Activated CD4-positive, alpha-beta T cell treated with anti-CD3 and anti-CD28 coated beads for 4 hours (primary cell): ENCODE results near the gene VSIG4.

Experiments
- DNase-seq, 2 donors: peaks; one replicate each; pipeline ENCODE4 v3.0.0-alpha.2; 2020

The VSIG4 gene

DNA sequence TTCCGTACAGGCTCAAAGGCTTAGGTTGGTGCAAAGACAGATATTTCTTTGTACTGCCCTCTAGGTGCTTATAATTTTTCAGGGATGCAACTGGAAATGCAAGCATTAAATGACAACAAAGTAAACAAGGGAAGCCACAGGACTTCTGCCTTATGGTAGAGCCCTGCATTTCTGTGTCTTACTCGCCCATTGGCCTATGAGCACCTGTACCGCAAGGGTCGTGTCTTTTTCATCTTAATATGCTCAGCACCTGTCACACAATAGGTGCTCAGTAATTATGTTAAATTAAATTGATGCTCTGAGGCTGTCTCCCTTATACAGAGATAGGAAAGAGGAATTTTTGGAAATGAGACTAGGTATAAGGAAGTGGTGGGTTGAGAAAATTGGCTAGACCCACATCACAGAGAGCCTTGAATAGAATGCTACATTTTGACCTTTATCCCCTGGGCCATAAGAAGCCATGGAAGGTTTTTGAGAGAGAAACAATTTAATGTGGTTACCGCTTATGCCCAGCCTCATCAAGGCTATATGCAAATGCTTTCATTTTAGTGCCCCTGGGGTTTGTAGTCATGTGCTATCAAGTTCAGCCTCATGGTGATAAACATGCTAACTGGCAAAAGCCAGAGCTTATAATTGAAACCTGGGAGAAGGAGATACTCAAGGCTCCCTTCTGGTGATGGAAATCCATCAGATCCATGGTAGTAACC is 16.3 kb downstream of the VSIG4 start:
- no peak for DNase-seq

DNA sequence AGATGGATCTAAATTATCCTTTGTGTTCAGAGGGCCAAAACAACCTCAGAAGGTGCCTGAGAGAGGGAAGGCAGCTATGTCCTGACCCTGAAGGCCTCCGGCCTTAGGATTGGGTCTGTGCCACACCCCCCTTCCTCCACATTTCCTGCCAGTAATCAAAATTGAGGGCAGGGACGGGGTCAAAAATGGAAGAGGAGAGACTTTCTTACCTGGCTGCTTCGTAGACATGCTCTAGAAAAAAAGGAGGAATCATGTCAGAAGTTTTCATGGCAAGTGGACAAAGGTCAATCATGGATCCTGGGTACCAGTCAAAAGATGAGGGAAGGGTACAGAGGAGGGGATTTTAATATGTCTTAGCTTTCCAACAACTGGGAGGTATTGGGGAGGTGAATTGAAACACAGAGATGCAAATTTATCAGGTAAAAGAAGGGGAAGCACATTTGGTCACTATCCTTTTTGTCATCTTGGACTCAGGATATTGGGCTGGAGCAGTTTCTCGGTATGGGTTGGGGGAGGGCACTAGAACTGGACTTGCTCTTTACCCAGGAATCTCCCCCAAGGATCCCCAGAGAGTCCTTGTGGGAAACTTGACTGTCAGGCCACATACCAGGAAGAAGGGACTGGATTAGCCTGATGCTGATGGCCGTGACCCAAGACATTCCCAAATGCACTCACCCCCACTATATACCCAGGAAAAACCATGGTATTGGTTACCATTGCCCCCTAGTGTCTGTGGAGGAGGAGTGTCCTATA is 17.1 kb downstream of the VSIG4 start:
- DNase-seq: no peak

DNA sequence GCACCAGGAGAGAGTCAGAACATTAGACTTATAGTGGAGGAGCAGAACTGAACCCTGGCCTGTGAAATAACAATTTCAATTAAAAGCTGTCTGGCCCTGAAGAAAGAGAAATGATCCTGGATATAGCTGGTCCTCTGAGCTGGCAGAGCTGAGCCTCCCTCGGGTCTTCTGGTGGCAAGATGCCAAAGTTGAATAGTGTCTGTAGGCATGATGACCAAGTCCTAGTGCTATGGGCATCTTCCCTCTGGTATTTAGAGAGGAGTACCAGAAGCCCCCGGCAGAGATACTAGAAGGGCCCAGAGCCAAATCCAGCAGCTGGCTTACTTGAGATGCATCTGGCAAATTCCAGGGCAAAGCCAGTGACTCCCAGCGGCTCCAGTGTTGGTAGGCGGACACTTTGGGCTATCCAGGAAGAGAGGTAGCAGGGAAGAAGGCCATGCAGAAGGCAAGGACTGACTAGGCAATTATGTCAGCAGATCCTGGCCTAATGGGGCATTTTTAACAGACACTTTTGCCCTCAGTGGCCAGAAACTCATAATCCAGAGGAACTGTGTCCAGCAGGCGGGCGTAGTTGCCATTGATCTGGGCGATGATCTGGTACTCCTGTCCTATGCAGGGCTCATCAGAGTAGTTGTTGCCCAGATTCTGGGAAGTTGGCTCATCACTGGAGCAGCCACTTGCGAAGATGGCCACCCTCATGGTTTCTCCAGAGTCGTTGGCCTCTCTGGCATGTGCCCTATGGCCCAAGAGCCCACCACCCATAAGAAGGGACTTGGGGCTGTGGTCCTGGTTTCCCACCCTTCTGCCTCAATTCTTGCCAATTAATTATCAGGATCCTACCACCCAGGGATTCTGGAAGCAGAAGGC is 17.9 kb downstream of the VSIG4 start:
- DNase-seq: no peak

DNA sequence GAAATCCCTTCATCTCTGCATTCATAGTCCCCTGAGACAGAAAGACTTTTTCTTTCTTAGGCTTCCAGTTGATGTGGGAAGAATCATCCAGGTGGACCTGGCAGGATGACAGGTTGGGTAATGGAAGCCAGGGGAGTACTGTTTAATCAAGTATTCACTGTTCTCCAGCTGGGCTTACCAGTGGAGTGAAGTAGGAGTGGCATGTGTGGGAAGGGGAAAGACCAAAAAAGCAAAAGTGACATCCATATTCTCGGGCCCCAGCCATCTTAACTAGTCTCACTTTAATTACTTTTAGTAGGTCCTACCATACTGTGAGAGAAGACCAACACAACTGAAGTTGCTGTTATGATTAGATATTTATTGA is 18.5 kb downstream of the VSIG4 start:
- DNase-seq: no peak

DNA sequence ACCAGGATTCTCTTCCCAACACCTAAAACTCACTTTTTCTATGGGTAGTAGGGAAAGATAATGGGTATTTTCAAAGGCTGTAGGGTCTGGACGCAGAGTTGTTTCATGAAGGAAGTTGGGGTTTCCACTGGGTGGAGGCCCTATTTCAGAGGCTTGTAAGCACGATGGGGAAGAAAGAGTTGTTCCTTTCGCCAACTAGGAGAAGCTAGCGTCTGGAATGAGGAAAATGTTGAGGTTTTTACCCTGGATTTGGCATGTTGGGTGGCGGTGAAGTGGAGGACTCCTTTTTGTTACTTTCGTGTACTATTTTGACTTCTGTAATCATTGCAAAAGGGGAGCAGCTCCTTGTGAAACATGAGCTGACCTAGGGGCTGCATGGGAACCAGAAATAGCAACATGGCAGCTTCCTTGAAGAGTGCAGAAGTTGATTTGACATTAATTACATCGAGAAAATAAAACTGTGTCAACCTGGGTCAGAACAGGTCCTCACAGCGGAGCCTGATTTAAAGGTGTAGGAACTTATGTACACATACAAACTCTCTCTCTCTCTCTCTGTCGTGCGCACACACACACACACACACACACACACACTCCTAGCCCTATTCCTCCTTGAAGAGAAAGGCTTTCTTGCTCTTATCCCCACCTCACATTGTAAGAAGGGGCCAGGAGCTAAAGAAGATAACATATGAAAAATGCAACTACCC is 19.1 kb downstream of the VSIG4 start:
- no peak for DNase-seq

DNA sequence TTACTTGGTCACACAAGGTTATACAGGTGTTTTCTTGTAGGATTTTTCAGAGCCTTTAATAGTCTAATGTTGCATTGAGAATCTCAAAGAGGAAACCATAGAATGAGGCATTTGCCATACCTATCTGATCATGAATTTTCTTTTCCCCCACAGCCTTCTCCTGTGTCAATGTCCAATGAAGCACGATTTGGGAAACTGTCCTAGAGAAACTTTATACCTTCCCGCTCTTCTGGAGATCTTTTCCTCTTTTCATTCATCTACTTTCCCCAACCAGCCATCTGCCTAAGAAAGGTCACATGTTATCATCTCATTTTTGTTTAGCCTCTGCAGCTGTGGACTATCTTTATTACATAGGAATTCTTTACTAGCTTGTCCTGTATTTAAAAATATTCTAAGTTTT is 19.9 kb downstream of the VSIG4 start:
- DNase-seq: no peak

DNA sequence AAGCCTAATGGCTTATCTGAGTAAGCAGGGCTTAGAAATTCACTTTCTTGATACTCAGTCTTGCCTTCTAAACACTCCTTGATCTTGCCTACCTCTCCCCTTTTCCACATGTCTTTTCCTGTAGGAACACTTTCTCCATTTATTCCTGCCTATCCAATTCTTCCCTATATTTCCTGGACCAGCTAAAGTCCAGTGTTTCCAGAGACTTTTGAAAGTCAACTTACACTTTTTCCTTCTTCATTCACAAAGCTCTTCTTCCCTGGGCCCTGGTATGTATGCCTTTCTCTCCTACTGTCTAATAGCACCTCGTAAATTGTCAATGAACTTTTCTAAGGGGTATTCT is 20.6 kb downstream of the VSIG4 start:
- DNase-seq: no peak

DNA sequence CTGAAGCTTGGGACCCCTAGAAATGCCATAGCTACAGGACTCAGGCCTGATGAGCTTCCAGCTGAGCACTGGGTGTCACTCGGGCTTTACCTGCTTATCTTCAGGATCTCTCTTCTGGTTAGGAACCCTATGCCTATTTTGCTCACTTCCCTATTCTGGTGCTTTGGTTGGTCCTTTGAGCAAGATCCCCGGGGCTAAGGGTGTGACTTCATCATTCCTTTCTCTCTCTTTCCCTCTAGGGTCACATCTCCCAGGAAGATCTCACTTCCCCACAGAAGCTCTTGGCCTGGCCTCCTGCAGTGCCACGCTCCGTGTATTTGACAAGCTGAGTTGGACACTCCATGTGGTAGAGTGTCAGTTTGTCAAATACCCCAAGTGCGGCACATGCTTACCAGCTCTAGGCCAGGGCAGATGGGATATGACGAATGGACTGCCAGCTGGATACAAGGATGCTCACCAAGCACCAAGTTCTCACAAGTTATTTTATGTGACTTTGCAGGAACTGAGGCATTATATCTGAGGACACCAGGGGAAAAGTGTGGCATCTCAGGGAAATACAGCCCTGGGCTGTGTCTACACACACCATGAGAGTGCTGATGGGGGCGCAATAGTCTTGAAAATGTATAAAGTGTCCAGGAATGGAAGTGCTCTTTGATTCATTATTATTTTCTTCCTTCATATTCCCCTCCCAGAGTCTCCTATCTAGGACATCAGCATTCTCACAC is 21.1 kb downstream of the VSIG4 start:
- no peak for DNase-seq

DNA sequence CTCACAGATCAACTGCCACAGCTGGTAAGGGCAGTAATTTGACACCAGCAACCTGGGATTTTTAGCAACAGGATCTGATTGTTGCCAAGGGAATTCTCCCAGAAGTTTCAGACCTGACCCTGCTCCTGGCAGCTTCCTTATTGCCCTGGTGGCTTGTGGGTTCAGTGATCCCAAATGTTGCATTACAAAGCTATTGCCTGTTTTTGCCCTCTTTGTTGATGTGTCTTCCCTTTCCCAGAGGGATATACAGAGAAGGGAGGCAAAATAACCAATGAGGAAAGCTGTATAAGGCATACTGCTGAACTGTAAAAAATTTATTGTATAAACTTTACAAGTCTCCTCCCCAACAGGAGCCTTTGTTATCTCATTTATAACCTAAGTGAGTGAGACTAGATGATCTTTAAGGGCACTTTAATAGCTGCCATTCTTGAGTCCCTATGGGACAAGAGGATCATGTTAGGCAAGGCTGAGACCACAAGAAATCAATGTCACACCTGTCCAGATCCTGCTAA is 22.2 kb downstream of the VSIG4 start:
- DNase-seq: no peak

DNA sequence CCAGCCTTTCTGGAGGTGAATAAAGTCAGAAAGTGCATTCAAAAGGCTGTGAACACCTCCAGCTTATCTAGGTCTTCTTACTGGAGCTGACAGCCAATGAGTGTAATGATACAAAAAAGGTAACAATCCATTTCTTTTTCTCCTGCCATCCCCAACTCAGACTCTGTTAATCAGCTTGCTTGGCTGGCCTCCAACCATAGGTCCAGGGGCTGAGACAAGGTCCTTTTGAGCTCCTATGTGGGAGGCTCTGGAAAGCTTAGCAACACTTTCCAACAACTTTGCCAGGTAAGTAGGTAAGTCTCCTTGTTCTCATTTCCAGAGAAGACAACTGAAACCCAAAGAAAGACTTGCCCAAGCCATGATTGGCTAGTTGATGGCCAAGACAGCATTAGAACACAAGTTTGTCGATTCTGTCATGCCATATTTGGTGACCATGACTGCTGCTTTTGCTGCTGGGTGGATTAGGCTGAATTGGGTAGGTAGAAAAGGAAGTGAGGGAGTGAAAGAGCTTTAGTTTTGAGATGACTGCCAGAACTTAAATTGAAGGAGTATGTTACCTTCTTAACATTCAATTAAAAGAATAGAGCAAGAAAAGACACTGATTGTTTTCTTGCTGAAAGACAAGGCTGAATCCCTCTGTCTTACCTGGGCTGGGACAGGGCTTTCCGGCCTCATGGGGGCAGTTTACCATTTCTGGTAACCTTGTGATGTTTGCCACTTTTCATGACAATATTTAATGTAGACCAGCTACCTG is 22.8 kb downstream of the VSIG4 start:
- DNase-seq: no peak

DNA sequence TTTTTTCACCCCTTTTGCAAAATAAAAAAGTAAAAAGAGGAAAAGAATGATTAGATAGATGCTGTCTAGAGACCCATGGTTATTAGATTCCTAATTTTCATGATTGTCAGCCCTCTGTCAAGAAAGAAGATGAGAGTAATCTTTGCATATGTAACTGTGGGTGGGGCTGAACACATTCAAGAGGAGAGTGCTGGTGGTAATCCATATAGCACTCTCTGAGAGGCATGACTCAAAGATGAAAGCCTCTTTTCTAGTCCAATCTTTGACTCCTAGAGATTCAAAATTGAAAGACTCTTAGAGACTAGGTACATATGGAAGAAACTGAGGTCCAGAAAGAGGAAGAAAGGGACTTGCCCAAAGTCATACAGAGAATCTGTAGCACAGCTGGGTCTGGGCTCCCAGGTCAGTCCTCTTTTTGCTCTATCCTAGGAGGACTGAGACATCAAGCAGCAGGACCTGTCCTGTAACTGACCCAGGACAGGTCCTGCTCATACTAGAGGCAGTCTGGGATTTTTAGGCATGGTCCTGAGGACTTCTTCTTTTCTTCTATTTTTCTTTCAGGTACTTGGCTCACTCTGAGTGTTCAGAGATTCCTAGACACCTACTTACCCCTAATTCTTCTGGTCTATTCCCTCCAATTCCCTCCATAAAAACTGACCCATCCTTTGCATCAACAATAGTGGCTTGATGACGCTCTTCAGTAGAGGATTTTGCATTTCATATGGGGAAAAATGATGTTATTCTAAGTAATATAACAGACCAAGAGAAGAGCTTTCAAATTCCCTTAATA is 23.8 kb downstream of the VSIG4 start:
- no peak for DNase-seq

DNA sequence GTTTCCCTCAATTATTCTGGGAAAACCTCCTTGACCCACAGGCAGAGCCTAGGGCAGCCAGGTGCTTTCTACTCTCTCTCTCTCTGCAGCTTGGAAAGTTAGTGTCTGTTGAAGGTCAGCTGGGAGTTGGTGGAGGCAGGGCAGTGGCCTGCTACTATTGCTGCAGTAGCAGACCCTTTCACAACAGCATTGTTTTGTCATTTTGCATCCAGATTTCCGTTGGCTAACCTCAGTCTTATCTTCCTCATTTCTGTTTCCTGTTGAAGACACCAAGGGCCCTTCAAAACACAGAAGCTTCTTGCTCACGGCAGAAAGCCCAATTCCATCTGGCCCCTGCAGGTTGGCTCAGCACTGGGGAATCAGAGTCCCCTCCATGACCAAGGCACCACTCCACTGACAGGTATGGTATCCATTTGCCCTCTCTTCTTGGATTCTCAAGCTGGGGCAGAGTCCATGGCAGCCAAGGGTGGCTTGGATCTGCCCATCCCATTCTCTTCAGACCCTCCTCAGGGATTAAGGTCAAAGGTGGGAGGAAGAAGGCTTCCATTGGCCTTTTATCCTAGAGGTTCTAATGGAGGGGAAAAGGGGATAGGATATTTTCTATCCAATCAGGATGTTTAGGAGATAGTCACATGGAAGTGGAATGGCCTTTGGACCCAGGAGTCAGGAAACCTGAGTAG is 24.6 kb downstream of the VSIG4 start:
- DNase-seq: no peak

DNA sequence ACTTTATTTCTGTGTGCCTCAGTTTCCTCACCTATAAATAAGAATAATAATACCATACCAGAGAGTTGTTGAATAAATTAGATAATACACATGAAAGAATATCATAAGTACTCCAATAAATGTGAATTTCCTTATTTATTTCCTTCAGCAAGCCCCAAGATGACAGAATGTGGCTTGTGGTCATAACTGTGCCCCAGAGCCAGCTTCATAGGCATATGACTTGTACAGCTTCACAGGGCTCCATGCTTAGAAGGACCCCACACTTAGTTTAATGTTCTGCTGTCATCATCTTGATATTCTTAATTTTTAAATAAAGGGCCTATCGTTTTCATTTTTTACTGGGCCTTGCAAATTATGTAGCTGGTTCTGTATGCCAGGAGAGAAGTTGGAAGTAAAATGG is 25.3 kb downstream of the VSIG4 start:
- DNase-seq: no peak

DNA sequence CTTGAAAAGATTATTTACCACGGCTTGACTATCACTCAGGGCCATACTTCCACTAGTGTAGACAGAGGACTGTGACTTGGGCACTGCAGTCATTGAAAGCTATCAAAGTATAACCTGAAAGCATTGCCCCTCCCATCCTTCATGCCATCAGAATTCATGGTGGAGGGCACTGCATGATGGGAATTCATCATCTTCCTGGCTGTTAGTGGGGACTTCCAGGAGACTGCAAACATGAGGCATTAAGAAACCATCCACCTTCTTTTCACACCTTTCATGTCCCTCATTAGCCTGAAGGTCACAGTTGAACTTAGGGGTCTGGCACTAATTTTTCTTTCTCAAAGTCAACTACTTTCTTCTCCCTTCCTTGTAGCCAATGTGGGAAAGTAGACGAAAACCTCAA is 25.8 kb downstream of the VSIG4 start:
- no peak for DNase-seq

DNA sequence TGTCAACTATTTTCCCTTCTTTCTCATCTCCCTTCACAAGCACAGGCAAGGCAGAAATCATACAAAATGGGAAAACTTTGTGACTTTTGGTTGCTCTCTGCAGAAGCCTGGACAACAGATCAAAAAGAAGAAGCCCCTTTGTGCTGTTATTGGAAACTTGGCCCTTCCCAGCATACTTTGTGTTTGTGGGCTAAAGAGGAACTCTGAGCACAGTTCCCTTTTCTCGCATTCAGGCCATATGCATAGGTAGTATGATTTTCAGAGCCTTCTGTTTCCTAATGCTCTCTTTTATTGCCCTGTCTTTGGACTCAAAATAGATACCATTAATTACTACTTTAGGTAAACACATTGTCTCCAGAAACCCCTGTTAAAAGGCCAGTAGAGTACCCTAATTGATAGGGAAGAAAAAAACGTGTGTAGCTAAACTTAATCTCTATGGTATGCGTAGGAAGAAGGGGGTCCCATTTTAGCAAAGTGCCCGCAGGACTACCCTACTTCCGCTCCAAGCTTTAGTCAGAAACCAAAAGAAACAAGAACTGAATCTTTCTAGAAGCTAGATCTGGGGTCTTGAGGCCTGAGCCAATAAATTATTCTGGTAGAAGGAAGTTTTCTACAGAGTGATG is 26.6 kb downstream of the VSIG4 start:
- no peak for DNase-seq

DNA sequence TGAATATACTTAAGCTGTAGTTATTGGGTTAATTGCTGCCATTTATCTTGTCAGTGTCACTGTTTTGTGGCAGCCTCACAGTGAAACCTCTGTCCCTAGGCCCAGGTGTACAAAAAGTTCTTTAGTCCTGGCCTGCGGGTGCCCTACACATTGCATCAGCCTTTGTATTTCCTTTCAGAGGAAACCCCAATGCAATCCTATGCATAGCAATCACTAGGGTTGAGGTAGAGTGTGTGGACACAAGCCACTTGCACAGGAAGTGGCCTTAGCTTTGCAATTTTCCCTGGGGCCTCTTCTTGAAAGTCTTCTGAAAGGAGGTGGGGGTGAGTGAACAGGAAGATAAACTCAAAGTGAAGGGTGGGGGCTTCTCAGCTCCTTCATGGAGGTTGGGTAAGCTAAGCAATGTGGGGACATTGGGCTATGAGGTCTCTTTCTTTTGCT is 27.8 kb downstream of the VSIG4 start:
- DNase-seq: no peak

DNA sequence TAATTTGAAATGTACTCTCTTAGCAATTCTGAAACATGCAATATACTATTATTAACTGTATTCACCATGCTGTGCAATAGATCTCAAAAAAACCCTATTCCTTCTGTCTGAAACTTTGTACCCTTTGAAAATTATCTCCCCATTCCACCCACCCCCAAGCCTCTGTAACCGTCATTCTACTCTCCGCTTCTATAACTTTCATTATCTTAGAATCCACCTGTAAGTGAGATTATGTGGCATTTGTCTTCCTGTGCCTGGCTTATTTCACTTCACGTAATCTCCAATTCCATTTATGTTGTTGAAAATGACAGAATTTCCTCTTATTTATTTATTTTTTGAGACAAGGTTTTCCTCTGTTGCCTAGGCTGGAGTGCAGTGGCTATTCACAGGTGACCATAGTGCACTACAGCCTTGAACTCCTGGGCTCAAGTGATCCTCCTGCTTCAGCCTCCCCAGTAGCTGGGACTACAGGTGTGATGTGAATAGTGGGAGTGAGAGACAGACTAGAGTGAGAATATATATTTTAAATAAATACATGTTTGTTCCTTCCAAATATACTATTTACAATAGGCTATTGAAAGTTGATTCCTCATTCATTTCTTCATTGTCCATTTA is 30.5 kb downstream of the VSIG4 start:
- DNase-seq: no peak

DNA sequence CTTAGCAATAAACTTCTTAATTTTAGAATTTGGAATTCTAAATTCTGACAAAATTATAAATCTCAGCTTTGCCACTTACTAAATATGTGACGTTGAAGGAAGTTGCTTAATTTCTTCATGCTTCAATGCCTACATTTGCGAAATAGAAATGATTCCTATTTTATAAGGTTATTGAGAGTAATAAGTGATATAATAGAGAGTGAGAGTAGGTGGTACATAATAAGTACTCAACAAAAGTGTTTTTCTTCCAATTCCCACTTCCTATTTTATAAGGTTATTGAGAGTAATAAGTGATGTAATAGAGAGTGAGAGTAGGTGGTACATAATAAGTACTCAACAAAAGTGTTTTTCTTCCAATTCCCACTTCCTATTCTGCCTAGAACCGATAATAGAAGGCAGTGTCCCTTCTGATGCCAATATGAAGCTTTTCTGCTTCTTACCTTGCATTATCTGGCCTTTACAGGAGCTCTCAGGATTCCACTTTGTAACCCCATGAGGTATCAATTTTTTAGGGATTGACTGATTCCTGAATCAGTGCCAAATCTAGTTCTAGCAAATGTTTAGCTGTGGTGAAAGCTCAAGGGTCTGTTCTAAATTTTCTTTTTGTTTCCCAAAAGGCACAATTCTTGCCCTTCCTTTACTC is 31.4 kb downstream of the VSIG4 start:
- DNase-seq: no peak

DNA sequence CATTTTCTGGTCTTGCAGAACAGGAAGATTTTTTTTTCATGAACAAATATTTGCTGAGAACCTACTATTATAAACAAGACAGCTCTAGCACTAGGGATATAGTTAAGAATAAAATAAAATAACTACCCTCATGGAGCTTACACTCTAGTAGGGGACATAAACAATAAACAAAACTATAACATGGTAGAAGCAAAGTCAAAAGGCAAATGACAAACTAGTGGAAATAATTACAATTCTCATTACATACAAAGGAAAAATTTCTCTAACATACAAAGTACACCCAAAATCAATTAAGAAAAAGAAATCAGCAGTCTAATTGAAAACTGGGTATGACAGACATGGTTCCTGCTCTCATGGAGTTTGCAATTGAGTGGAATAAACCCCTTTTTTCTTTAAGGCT is 32.0 kb downstream of the VSIG4 start:
- DNase-seq: no peak
